ENCODE data around the gene ZNF888.

GRCh38 chr19:52871466-52871865 is 51.8 kb downstream of the ZNF888 start:
- TF ChIP-seq POLR2AphosphoS5 (IDR thresholded peaks at IDR 0.05; ENCODE audit: low read depth, low read length) (no peak), TAF1 (IDR thresholded peaks at IDR 0.05; ENCODE audit: low read depth, low read length) (no peak), POLR2A (IDR thresholded peaks at IDR 0.05; ENCODE audit: low read depth, low read length) (no peak), POU2F2 (IDR thresholded peaks at IDR 0.05; ENCODE audit: low read depth, low read length) (no peak)

All from GM12891 (cell line).